D721Med (cell line): ENCODE results near the gene STXBP4.

Experiments
- DNase-seq: peaks from one replicate; pipeline ENCODE4 v3.0.0; 2011; ENCODE audit warnings: low spot score; ENCODE audit not compliant: insufficient read length
- FAIRE-seq: peaks from 2 replicates; lab custom pipeline; 2011; peaks lifted over from hg19 to GRCh38; lab: Jason Lieb, UNC
- TF ChIP-seq, protein P1 (sequence below): IDR thresholded peaks from 2 replicates; pipeline ENCODE4 v1.5.1; 2012; ENCODE audit warnings: mild to moderate bottlenecking, control low read depth; ENCODE audit not compliant: insufficient read depth; ENCODE audit errors: missing control alignments

Gene STXBP4

DNA sequence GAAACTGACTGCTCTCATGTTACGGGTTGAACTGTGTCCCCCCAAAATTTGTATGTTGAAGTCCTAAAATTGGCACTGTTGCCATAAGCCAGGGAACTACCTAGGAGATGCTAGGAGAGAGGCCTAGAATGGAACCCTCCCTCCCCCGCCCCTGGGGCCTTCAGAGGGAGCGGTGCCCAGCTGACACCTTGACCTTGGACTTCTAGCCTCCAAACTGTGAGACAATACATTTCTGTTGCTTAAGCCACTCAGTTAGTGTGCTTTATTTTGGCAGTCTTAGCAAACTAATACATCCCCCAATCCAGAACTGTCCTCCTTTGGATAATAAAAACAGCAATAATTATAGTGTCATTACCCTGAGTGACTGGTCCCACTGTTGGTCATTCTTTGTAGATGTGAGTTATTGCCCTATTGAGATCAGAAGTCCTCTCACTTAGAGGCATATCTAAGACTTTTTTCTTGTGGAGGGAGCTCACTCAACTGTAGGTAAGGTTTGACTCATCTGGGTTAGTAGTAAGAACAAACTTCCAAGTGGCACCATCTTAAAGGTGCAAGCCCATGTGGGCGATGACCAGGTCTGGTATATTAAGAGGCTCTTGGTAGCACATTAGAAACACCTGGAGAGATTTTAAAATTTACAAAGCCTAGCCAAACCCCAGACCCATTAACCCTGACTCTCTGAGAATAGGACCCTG is 203.2 kb downstream of the STXBP4 start:
- FAIRE-seq = no peak

GRCh38 chr17:55172612-55173011 is 204.0 kb downstream of the STXBP4 start:
- DNase-seq = no peak
- TF ChIP-seq, protein P1, sequence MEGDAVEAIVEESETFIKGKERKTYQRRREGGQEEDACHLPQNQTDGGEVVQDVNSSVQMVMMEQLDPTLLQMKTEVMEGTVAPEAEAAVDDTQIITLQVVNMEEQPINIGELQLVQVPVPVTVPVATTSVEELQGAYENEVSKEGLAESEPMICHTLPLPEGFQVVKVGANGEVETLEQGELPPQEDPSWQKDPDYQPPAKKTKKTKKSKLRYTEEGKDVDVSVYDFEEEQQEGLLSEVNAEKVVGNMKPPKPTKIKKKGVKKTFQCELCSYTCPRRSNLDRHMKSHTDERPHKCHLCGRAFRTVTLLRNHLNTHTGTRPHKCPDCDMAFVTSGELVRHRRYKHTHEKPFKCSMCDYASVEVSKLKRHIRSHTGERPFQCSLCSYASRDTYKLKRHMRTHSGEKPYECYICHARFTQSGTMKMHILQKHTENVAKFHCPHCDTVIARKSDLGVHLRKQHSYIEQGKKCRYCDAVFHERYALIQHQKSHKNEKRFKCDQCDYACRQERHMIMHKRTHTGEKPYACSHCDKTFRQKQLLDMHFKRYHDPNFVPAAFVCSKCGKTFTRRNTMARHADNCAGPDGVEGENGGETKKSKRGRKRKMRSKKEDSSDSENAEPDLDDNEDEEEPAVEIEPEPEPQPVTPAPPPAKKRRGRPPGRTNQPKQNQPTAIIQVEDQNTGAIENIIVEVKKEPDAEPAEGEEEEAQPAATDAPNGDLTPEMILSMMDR = no peak
- no peak for FAIRE-seq

More for the DNA sequence above, 203.2 kb downstream of the STXBP4 start:
- TF ChIP-seq, protein P1 = no peak
- no peak for DNase-seq

DNA sequence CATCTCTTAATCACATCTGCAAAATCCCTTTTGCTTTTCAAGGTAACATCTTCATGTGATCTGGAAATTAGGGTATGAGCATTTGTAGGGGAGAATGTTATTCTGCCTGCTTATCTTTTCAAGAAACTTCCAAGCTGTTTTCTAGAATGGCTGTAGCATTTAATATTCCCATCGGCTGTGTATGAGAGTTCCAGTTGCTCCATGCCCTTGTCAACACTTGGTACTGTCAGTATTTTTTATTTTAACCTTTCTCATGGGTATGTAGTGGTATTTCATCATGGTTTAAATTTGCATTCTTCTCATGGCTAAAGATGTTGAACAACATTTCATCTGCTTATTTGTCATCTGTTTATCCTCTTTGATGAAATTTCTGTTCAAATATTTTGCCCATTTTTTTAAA is 205.6 kb downstream of the STXBP4 start:
- DNase-seq (no peak), FAIRE-seq (no peak)
- TF ChIP-seq, protein P1 = no peak

GRCh38 chr17:55175788-55176427 is 207.3 kb downstream of the STXBP4 start:
- FAIRE-seq = no peak
- DNase-seq = no peak
- TF ChIP-seq, protein P1 = no peak

GRCh38 chr17:55177159-55177854 is 208.7 kb downstream of the STXBP4 start:
- FAIRE-seq = no peak
- TF ChIP-seq, protein P1 = peak; percentile 17
- DNase-seq = no peak

GRCh38 chr17:55177855-55178217 is 209.3 kb downstream of the STXBP4 start:
- TF ChIP-seq, protein P1 = no peak
- FAIRE-seq (no peak), DNase-seq (no peak)
